Measurements from ENCODE around the gene MLLT3. TPM values are rescaled to one million over a fixed set of nuclear protein-coding genes. Genes with fewer than 3 reads are reported as not detected.

The MLLT3 gene
- total RNA-seq, 4 donors from 2014 or later: 2.1 to 30.4 (median 14.0) TPM

DNA sequence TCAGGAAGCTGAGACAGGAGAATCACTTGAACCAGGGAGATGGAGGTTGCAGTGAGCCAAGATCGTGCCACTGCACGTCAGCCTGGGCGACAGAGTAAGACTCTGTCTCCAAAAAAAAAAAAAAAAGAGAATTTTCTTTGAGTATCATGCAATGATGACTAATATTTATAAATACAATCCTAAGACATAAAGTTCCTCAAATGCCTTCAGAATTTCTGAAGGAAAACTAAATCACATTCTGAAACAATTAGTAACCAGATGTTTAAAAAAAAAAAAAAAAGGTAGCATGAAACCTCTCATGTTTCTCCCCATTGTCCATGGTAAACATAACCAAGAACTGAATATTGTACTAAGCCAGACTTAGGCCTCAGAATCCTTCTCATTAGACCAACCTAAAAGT, 23.1 kb downstream of the MLLT3 start:
- Histone ChIP-seq H3K36me3 (no peaks in the 10 kb centered on the region), H3K9me3 (no peaks in the 10 kb centered on the region), H3K4me3 (no peak overlapping the region), H3K27me3 (no peaks in the 10 kb centered on the region), H3K27ac (no peak overlapping the region), H3K4me1 (peaks cover 0 to 3% of the 10 kb centered on the region in 2 donors)
- TF ChIP-seq POLR2A (IDR thresholded peaks at IDR 0.05): no peak
- TF ChIP-seq CTCF (IDR thresholded peaks at IDR 0.05): no peak
- DNase-seq: no peak
- intact Hi-C loops (cut with DNase I; ENCODE audit: low total_unique reads): no loop called here

DNA sequence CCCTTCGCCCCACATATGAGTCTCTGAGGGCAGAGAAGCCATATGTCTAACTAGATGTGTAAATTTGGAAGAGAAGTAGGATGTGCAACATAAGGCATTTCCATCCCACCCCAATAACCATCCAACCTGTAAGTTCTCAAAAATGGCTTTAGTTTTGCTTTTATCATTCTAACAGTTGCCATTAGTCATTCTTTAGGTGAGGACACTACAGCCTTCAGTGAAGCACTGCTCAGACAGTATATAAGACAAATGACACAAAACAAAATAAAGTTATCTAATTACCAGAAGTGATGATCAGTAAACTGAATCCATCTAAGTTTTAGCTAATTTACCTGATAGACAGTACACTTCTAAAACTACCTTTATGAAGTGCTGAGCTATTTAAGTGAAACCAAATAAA, 23.9 kb downstream of the MLLT3 start:
- DNase-seq: no peak
- TF ChIP-seq CTCF (IDR thresholded peaks at IDR 0.05) (no peak), POLR2A (IDR thresholded peaks at IDR 0.05) (no peak)
- intact Hi-C loops (cut with DNase I; ENCODE audit: low total_unique reads): no loop called here
- no peaks in the 10 kb centered on the region for H3K9me3 ChIP-seq
- no peaks in the 10 kb centered on the region for H3K36me3 ChIP-seq
- no peak overlapping the region for H3K27ac ChIP-seq
- no peaks in the 10 kb centered on the region for H3K27me3 ChIP-seq
- H3K4me3 ChIP-seq: no peak overlapping the region
- peaks cover 0 to 6% of the 10 kb centered on the region in 2 donors for H3K4me1 ChIP-seq

DNA sequence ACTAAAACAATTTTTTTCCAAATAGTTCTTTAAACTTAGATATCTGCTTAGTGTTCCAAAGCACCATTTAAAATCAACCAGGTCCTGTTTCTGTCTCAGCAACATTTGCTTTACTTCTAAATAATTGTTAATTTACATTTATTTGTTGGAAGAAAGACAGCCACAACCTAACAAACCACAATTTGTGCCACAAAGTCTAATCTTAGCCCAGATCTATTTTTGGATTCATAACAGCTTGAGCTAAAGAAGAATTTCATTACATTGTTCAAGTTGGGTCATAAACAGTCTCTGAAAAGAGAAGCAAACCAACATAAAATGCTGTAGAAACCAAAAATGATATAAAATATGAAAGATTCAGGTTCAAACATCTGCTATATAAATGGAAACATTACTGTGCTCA, 24.4 kb downstream of the MLLT3 start:
- Histone ChIP-seq H3K9me3 (no peaks in the 10 kb centered on the region), H3K4me1 (peaks cover 0 to 6% of the 10 kb centered on the region in 2 donors), H3K27ac (no peak overlapping the region), H3K4me3 (no peak overlapping the region), H3K36me3 (no peaks in the 10 kb centered on the region), H3K27me3 (no peaks in the 10 kb centered on the region)
- intact Hi-C loops (cut with DNase I; ENCODE audit: low total_unique reads): no loop called here
- no peak for DNase-seq
- TF ChIP-seq CTCF (IDR thresholded peaks at IDR 0.05): no peak
- TF ChIP-seq POLR2A (IDR thresholded peaks at IDR 0.05): no peak

DNA sequence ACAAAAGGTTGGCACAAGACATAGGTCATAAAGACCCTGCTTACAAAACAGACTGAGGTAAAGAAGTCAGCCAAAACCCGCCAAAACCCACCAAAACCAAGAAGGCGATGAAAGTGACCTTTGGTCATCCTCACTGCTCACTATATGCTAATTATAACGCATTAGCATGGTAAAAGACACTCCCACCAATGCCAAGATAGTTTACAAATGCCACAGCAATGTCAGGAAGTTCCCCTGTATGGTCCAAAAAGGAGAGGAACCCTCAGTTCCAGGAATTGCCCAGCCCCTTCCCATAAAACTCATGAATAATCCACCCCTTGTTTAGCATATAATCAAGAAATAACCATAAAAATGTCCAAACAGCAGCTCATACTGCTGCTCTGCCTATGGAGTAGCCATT, 27.7 kb downstream of the MLLT3 start:
- Histone ChIP-seq H3K36me3 (no peaks in the 10 kb centered on the region), H3K27me3 (no peaks in the 10 kb centered on the region), H3K4me1 (peaks cover 0 to 6% of the 10 kb centered on the region in 2 donors), H3K4me3 (no peak overlapping the region), H3K27ac (no peak overlapping the region), H3K9me3 (no peaks in the 10 kb centered on the region)
- TF ChIP-seq CTCF (IDR thresholded peaks at IDR 0.05) (no peak), POLR2A (IDR thresholded peaks at IDR 0.05) (no peak)
- DNase-seq: no peak
- intact Hi-C loops (cut with DNase I; ENCODE audit: low total_unique reads): no loop called here

GRCh38 chr9:20593537-20593936, 28.8 kb downstream of the MLLT3 start:
- Histone ChIP-seq H3K27me3 (no peaks in the 10 kb centered on the region), H3K27ac (no peak overlapping the region), H3K4me3 (no peak overlapping the region), H3K36me3 (no peaks in the 10 kb centered on the region), H3K4me1 (peaks cover 0 to 6% of the 10 kb centered on the region in 2 donors), H3K9me3 (no peaks in the 10 kb centered on the region)
- intact Hi-C loops (cut with DNase I; ENCODE audit: low total_unique reads): no loop called here
- DNase-seq: no peak
- TF ChIP-seq POLR2A (IDR thresholded peaks at IDR 0.05): no peak
- no peak for TF ChIP-seq CTCF (IDR thresholded peaks at IDR 0.05)

Data from uterus (tissue), 4 donors.